CD14-positive monocyte (primary cell): ENCODE results near the gene NRXN3. TPM values are rescaled to one million over a fixed set of nuclear protein-coding genes. Genes with fewer than 3 reads are reported as not detected.

Source experiments
- DNase-seq, 3 donors: peaks; one replicate each; pipeline ENCODE4 v3.0.0-alpha.2; 2011 to 2022
- H2AFZ ChIP-seq: 2 replicates; pipeline ENCODE4 v1.6.0; 2012; ENCODE audit warnings: mild to moderate bottlenecking, low read depth, low read length, inconsistent platforms; ENCODE audit not compliant: insufficient read depth, poor library complexity, severe bottlenecking
- H3K27ac ChIP-seq, 2 donors: 1 replicate in 1 of 2; 2 replicates in 1 of 2; pipeline ENCODE4 v1.5.1; 2012 to 2013; ENCODE audit warnings: low read length in 2 of 2, control low read depth in 1 of 2, inconsistent platforms in 1 of 2, low read depth in 1 of 2, mild to moderate bottlenecking in 1 of 2
- H3K27me3 ChIP-seq, 2 donors: one replicate each; pipeline versions ENCODE4 v1.6.0 to v1.6.1; 2011 to 2013; ENCODE audit warnings: low read length in 2 of 2; ENCODE audit not compliant: control insufficient read depth in 2 of 2, insufficient read depth in 2 of 2
- H3K36me3 ChIP-seq, 2 donors: replicated peaks in 1 of 2; 1 replicate in 1 of 2; 2 replicates in 1 of 2; pipeline versions ENCODE4 v1.5.1 to v1.6.1; 2012 to 2013; ENCODE audit warnings: low read length in 2 of 2, control low read depth in 1 of 2, inconsistent platforms in 1 of 2, mild to moderate bottlenecking in 1 of 2; ENCODE audit not compliant: insufficient read depth in 2 of 2, control insufficient read depth in 1 of 2
- H3K4me1 ChIP-seq, 2 donors: 1 replicate in 1 of 2; 2 replicates in 1 of 2; pipeline versions ENCODE4 v1.5.1 to v1.6.1; 2012 to 2013; ENCODE audit warnings: low read length in 2 of 2, control low read depth in 1 of 2, inconsistent platforms in 1 of 2, mild to moderate bottlenecking in 1 of 2, moderate library complexity in 1 of 2; ENCODE audit not compliant: insufficient read depth in 2 of 2, control insufficient read depth in 1 of 2
- H3K4me2 ChIP-seq: replicated peaks from 2 replicates; pipeline ENCODE3; 2012; ENCODE audit warnings: low read length, moderate library complexity, mild to moderate bottlenecking; ENCODE audit not compliant: poor library complexity, severe bottlenecking; ENCODE audit errors: extremely low read depth
- H3K4me3 ChIP-seq, 3 experiments: fragments of 200-600 bp in 1 of 3; sonication (generic) in 1 of 3; replicated peaks in 1 of 3; 1 replicate in 2 of 3; 2 replicates in 1 of 3; pipeline ENCODE4 v1.5.1; 2011 to 2013; ENCODE audit warnings: low read length in 3 of 3, mild to moderate bottlenecking in 3 of 3, control low read depth in 2 of 3, low read depth in 2 of 3, inconsistent platforms in 1 of 3, moderate library complexity in 1 of 3
- H3K79me2 ChIP-seq: 2 replicates; pipeline ENCODE4 v1.6.0; 2012; ENCODE audit warnings: mild to moderate bottlenecking, control low read depth, inconsistent platforms, low read length, moderate library complexity; ENCODE audit not compliant: insufficient read depth
- H3K9ac ChIP-seq: 2 replicates; pipeline ENCODE4 v1.6.0; 2017; ENCODE audit warnings: low read length, mild to moderate bottlenecking; ENCODE audit not compliant: insufficient read depth, poor library complexity, severe bottlenecking
- H3K9me3 ChIP-seq, 2 donors: replicated peaks in 1 of 2; 1 replicate in 1 of 2; 2 replicates in 1 of 2; pipeline versions ENCODE4 v1.5.1 to v1.6.1; 2012 to 2013; ENCODE audit warnings: low read length in 2 of 2, control low read depth in 1 of 2; ENCODE audit not compliant: control insufficient read depth in 1 of 2, insufficient read depth in 1 of 2
- H4K20me1 ChIP-seq: 2 replicates; pipeline ENCODE4 v1.6.0; 2012; ENCODE audit warnings: mild to moderate bottlenecking, low read length, control low read depth, moderate library complexity; ENCODE audit not compliant: insufficient read depth
- H3K27ac Mint-ChIP-seq, 7 donors: one replicate each; pipeline ENCODE4 v1.8.0; 2020; ENCODE audit warnings: mild to moderate bottlenecking in 7 of 7, mixed read lengths in 7 of 7, moderate library complexity in 6 of 7, inconsistent platforms in 2 of 7
- H3K27me3 Mint-ChIP-seq, 3 donors: one replicate each; pipeline ENCODE4 v1.8.0; 2021 to 2022; ENCODE audit warnings: low read depth in 3 of 3, mild to moderate bottlenecking in 3 of 3, mixed read lengths in 3 of 3, moderate library complexity in 3 of 3, inconsistent platforms in 1 of 3
- H3K36me3 Mint-ChIP-seq, 2 donors: one replicate each; pipeline ENCODE4 v1.8.0; 2020; ENCODE audit warnings: mixed read lengths in 2 of 2, inconsistent platforms in 1 of 2, mild to moderate bottlenecking in 1 of 2
- H3K4me1 Mint-ChIP-seq: one replicate; pipeline ENCODE4 v1.8.0; 2020; ENCODE audit warnings: mild to moderate bottlenecking, mixed read lengths
- H3K4me3 Mint-ChIP-seq, 2 donors: one replicate each; pipeline ENCODE4 v1.8.0; 2020; ENCODE audit warnings: mild to moderate bottlenecking in 2 of 2, mixed read lengths in 2 of 2, moderate library complexity in 1 of 2
- H3K9me3 Mint-ChIP-seq, 7 donors: one replicate each; pipeline ENCODE4 v1.8.0; 2020 to 2022; ENCODE audit warnings: mixed read lengths in 7 of 7, mild to moderate bottlenecking in 6 of 7, moderate library complexity in 6 of 7, inconsistent platforms in 2 of 7
- WGBS: methylation state at CpG from one replicate; pipeline ENCODE4 v1.1.5; 2013; ENCODE audit warnings: missing lambda C conversion rate; ENCODE audit not compliant: insufficient coverage; 5-methylcytosine and 5-hydroxymethylcytosine counted together
- intact Hi-C, 2 donors: fragments of 100-400 bp; cut with micrococcal nuclease; formaldehyde crosslinking; loops; one replicate each; pipeline versions ENCODE4 v1.15.0 to v1.15.1; 2023
- polyA plus RNA-seq, 3 donors: library from polyadenylated mRNA; depleted of rRNA in 1 of 3; unstranded in 2 of 3; stranded (reverse) in 1 of 3; fragments of 300-500 nt in 2 of 3; fragments of >200 nt in 1 of 3; fragmentation: Illumina TruSeq in 2 of 3; gene quantifications; 1 replicate in 2 of 3; 2 replicates in 1 of 3; pipeline ENCODE4 v1.2.3, GENCODE V29; 2012 to 2021
- TF ChIP-seq, protein P1 (sequence below): fragments of 200-600 bp; IDR thresholded peaks from one replicate; pipeline ENCODE4 v1.8.0; 2022; ENCODE audit warnings: antibody characterized with exemption, mild to moderate bottlenecking

Gene NRXN3
- polyA plus RNA-seq, 3 donors: not detected

- no peak overlapping the region for H3K4me3 Mint-ChIP-seq
- no peaks in the 10 kb centered on the region for H3K79me2 ChIP-seq
- intact Hi-C loops: no loop called here
- peaks cover 0 to 3% (median 0%) of the 10 kb centered on the region in 7 donors for H3K9me3 Mint-ChIP-seq
- H3K27ac ChIP-seq: no peak overlapping the region
- TF ChIP-seq, protein P1, sequence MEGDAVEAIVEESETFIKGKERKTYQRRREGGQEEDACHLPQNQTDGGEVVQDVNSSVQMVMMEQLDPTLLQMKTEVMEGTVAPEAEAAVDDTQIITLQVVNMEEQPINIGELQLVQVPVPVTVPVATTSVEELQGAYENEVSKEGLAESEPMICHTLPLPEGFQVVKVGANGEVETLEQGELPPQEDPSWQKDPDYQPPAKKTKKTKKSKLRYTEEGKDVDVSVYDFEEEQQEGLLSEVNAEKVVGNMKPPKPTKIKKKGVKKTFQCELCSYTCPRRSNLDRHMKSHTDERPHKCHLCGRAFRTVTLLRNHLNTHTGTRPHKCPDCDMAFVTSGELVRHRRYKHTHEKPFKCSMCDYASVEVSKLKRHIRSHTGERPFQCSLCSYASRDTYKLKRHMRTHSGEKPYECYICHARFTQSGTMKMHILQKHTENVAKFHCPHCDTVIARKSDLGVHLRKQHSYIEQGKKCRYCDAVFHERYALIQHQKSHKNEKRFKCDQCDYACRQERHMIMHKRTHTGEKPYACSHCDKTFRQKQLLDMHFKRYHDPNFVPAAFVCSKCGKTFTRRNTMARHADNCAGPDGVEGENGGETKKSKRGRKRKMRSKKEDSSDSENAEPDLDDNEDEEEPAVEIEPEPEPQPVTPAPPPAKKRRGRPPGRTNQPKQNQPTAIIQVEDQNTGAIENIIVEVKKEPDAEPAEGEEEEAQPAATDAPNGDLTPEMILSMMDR: no peak
- peak overlapping the region in 1 of 7 donors; percentile 68 for H3K27ac Mint-ChIP-seq
- H3K4me2 ChIP-seq: no peak overlapping the region
- no peaks in the 10 kb centered on the region for H4K20me1 ChIP-seq
- no peaks in the 10 kb centered on the region for H3K27me3 Mint-ChIP-seq
- no peak overlapping the region for H3K4me3 ChIP-seq
- no peaks in the 10 kb centered on the region for H3K9me3 ChIP-seq
- H3K36me3 ChIP-seq: no peaks in the 10 kb centered on the region
- DNase-seq: no peak
- no peak overlapping the region for H2AFZ ChIP-seq
- no peaks in the 10 kb centered on the region for H3K4me1 ChIP-seq
- no peaks in the 10 kb centered on the region for H3K27me3 ChIP-seq
- 86% methylated on average over 2 of the region's 3 CpGs for WGBS
- no peak overlapping the region for H3K9ac ChIP-seq
- H3K36me3 Mint-ChIP-seq: no peaks in the 10 kb centered on the region
- H3K4me1 Mint-ChIP-seq: no peaks in the 10 kb centered on the region
Observed at GRCh38 chr14:79728331-79728730, 1558.2 kb downstream of the NRXN3 start.

DNA sequence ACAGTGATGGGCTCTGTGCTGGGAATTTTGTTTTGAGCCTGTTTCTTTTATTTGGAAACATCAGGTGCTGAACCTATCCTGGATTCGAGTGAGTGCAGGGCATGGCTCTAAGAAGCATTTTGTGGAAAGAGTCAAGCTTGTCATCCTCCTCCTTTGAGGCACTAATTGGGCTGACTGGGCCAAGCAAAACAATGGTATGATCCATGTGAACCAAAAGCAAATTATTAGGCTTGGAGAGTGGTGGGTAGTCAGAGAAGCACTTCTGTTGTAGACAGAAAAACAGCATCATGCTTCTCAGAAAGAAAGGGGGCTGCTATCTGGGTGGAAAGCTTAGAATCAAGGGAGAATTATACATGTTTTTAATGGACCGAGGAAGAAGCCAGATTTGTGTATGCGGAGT is 1559.6 kb downstream of the NRXN3 start:
- H2AFZ ChIP-seq: no peak overlapping the region
- TF ChIP-seq, protein P1: no peak
- DNase-seq: no peak
- peaks cover 0 to 3% (median 0%) of the 10 kb centered on the region in 7 donors for H3K9me3 Mint-ChIP-seq
- H3K4me3 Mint-ChIP-seq: no peak overlapping the region
- no peak overlapping the region for H3K4me3 ChIP-seq
- H3K36me3 Mint-ChIP-seq: no peaks in the 10 kb centered on the region
- H3K27ac Mint-ChIP-seq: no peak overlapping the region
- no peaks in the 10 kb centered on the region for H3K4me1 ChIP-seq
- H3K4me1 Mint-ChIP-seq: no peaks in the 10 kb centered on the region
- no peak overlapping the region for H3K4me2 ChIP-seq
- no peaks in the 10 kb centered on the region for H3K79me2 ChIP-seq
- no peak overlapping the region for H3K27ac ChIP-seq
- WGBS: no CpG with 5 or more reads among the region's 3 CpGs
- H3K9ac ChIP-seq: no peak overlapping the region
- H3K27me3 ChIP-seq: no peaks in the 10 kb centered on the region
- no peaks in the 10 kb centered on the region for H3K9me3 ChIP-seq
- H3K36me3 ChIP-seq: no peaks in the 10 kb centered on the region
- H4K20me1 ChIP-seq: no peaks in the 10 kb centered on the region
- no peaks in the 10 kb centered on the region for H3K27me3 Mint-ChIP-seq
- intact Hi-C loops: no loop called here
